GM20431 (cell line): ENCODE results near the gene MPST.

ENCODE experiments used
- in situ Hi-C: fragments of 300-500 bp; cut with MseI, MboI; formaldehyde crosslinking; loops from one replicate; pipeline ENCODE4 v1.15.0; 2020; ENCODE audit warnings: low sequenced_read_pairs; ENCODE audit not compliant: unreplicated experiment

The MPST gene

GRCh38 chr22:37000676-37001534 is 18.6 kb upstream of the MPST start:
- in situ Hi-C loops = loop anchor here (25.0 kb wide), 1 partner anchor 464 kb away; the partner anchor contains the start of gene EIF3D

- in situ Hi-C loops = loop anchor here (25.0 kb wide), 1 partner anchor 465 kb away; the partner anchor contains the start of gene EIF3D
Measured at GRCh38 chr22:37001826-37002225, 17.7 kb upstream of the MPST start.

- in situ Hi-C loops = loop anchor here (25.0 kb wide), 1 partner anchor 465 kb away; the partner anchor contains the start of gene EIF3D
Measured at GRCh38 chr22:37002633-37003032, 16.9 kb upstream of the MPST start.

DNA sequence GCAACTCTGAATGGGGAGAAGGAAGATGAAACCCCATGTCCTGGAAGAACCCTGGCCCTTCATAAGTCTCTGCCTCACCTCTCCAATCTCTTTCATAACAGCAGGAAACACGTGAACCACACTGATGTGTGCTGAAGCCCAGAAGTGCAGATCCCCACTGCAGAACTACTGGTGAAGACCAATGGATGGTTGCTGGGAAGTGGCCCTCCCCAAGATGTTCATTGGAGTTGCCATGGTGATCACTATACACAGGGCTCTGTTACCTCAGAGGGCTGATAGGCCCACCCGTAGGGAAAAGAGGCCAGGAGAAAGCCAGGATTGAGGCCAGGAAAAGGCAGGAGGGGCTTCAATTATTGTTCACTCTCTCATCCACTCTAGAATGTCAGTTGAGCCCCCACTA is 11.9 kb upstream of the MPST start:
- in situ Hi-C loops = loop anchor here (25.0 kb wide), 1 partner anchor 470 kb away; the partner anchor contains the start of gene EIF3D

GRCh38 chr22:37008365-37008764 is 11.2 kb upstream of the MPST start:
- in situ Hi-C loops = loop anchor here (25.0 kb wide), 1 partner anchor 471 kb away; the partner anchor contains the start of gene EIF3D

GRCh38 chr22:37009490-37009889 is 10.1 kb upstream of the MPST start:
- in situ Hi-C loops = loop anchor here (25.0 kb wide), 1 partner anchor 472 kb away; the partner anchor contains the start of gene EIF3D

DNA sequence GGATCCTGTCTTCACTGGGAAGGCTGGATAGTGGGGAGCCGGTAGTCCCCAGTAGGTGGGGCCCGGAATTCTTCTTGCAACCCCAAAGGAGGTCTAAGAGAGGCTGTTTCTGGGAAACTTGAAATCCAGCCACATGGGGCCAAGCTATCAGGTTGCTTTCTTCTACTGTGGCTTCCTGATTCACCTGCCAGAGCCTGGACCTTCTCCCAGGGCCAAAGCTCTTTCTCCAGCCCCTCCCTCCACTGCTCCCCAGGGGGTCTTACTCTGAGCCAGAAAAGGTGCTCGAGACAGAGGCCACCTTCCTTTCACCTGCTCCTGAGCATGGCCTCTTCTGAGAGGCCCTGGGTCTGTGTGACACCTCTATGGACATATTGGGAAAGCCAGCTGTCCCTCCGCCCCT is 9.4 kb upstream of the MPST start:
- in situ Hi-C loops = loop anchor here (25.0 kb wide), 1 partner anchor 473 kb away; the partner anchor contains the start of gene EIF3D

GRCh38 chr22:37010976-37011375 is 8.6 kb upstream of the MPST start:
- in situ Hi-C loops = loop anchor here (25.0 kb wide), 1 partner anchor 474 kb away; the partner anchor contains the start of gene EIF3D

DNA sequence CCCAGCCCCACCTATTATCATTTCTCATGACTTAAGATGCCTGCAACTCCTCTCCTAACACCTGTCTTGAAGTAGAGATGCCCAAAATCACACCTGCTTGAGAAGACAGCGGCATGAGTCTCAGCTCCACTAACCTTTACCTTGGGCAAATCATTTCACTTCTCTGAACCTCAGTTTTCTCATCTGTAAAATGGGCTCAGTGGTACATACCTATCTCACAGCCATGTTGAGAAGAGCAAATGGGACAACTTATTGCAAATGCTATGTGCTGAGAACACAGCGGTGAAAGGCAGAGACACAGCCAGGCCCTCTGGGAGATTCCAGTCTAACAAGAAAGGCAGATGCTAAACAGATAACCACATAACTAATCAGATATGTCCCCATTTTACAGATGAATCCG is 8.1 kb upstream of the MPST start:
- in situ Hi-C loops = loop anchor here (25.0 kb wide), 1 partner anchor 474 kb away; the partner anchor contains the start of gene EIF3D

- in situ Hi-C loops = loop anchor here (25.0 kb wide), 1 partner anchor 475 kb away; the partner anchor contains the start of gene EIF3D
Measured at GRCh38 chr22:37012262-37012904, 7.2 kb upstream of the MPST start.

- in situ Hi-C loops = loop anchor here (25.0 kb wide), 1 partner anchor 476 kb away; the partner anchor contains the start of gene EIF3D
Measured at GRCh38 chr22:37012956-37013355, 6.6 kb upstream of the MPST start.

DNA sequence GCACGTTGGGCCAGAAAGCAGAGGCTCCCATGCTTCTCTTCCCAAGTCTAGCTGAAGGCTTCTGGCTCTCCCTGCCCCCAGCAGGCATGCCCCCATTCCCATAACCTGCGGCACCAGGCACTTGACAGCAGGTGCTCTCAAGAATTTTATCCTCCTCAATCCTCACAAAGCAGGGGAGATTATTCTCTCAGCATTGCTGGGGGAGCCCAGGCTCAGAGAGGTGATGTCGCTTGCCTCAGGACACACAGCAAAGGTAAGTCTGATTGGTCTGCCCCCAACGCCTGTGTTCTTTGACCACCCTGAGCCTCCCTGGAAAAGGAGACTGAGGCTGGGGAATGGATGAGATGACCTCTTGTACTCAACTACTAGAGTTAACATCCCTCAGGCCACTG is 5.1 kb upstream of the MPST start:
- in situ Hi-C loops = loop anchor here (25.0 kb wide), 1 partner anchor 477 kb away; the partner anchor contains the start of gene EIF3D

DNA sequence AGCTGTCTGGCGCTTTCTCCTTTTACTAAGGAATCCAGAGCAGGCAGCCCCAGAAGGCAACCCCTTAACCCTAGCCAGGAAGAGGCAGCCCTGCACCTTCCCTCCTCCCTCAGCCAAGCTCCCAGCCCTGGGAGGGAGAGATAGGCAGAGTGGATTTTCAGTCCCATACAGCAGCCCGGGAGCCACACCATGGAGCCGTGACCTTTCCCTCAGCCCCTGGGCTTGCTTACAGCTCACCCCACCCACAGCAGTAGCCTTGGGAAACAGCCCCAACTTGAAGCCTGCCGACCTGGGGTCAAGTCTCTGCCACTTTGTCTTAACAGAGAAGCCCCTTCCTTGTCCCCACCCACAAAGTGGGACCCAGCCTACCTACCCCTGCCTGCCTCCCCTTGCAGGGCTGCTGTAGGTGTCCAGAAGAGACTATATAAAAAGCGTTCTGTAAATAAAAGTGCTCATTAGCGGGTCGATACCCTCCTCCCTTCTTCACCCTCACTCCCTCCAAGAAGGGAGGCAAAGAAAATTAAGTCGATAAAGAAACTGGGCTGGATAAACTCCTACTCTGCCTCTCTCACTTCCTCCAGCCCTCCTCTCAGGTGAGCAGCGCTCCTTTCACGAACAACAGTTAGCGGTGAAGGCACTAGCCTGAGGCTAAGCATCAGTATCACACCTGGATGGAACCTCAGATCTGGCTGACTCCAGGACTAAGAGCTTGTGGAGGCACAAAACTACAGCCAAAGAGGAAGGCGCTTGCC is 4.5 kb upstream of the MPST start:
- in situ Hi-C loops = loop anchor here (25.0 kb wide), 1 partner anchor 478 kb away; the partner anchor contains the start of gene EIF3D

GRCh38 chr22:37015587-37015878 is 4.0 kb upstream of the MPST start:
- in situ Hi-C loops = loop anchor here (25.0 kb wide), 1 partner anchor 478 kb away; the partner anchor contains the start of gene EIF3D

DNA sequence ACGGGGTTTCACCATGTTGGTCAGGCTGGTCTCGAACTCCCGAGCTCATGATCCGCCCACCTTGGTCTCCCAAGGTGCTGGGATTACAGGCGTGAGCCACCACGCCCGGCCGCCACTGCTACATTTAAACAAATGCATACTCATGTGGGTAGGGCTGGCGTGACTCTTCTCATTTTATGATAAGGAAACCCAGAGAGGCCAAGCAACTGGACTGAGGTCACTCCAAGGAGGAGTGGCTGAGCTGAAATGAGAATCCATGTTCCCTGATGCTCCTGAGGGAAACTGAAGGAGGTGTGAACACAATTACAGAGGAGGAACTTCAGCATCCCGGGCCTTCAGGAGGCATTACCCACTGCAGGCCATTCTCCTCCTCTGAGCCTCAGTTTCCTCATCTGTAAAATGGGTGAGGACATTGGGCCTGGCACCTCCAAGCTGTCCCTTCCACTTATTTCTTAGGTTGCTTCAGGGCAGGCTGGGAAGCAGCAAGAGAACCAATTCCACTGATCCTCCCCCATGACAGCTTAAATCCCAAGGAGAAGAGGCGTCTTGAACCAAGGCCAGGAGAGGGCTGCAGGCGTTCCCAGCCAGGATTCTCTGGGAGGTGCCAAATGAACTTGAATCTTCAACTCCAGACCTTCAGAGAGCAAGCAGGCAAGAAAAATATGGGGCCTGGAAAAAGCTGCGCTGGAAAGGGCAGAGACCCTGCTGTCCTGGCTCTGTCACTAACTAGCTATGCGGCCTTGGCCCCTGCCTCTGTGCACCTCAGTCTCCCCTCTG is 3.2 kb upstream of the MPST start:
- in situ Hi-C loops = loop anchor here (25.0 kb wide), 1 partner anchor 479 kb away; the partner anchor contains the start of gene EIF3D

DNA sequence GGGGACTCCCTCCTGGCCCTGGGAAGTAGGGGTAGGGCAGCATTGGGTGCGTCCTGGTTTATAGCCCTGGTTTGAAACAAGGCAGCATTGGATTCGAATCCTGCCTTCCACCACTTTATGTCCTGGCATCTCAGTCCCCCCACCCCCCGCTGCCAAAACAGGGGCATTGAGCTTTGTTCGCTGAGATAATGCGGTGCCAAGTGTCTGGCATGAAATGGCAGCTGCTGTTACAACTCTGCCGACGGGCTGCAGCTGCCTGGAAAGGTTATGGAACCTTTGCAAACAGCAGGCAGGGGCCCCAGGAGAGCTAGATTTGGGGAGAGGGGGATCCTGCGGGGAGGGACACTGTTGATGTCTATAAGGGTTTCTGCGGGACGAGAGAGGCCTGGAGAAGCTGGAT is 2.2 kb upstream of the MPST start:
- in situ Hi-C loops = loop anchor here (25.0 kb wide), 1 partner anchor 480 kb away; the partner anchor contains the start of gene EIF3D

DNA sequence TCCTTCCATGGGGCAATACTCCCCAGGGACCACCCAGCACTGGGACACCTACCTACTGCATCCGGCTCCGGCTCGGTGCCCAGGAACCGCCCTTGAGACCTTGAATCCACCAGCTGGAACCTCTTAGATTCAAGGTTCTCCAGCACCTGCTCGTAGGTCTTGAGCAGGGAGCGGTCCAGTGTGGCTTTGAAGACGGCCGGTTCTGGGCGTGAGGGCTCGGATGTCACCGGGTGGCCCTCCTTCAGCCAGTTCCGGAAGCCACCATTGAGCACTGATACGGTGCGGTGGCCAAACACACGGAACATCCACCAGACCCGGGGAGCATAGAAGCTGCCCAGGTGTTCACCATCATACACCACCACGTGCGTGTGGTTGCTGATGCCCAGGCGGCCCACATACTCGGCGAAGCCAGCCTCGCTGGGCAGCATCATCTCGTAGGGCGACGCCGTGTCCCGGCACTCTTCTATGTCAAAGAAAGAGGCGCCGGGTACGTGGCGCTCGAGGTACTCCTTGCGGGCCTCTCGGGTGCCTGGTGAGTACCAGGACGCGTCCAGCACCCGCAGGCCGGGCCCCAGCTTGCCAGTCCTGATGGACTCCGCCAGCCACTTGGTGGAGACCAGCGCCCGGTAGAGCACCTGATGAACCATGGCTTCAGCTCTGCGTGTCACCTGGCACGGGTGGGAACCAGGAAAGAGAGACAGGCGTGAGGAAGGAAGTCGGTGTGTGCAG is 1.3 kb upstream of the MPST start:
- in situ Hi-C loops = loop anchor here (25.0 kb wide), 1 partner anchor 481 kb away; the partner anchor contains the start of gene EIF3D

- in situ Hi-C loops = loop anchor here (25.0 kb wide), 1 partner anchor 482 kb away; the partner anchor contains the start of gene EIF3D
Measured at GRCh38 chr22:37018815-37019308, 680 bp upstream of the MPST start.
